AG04450 (cell line): ENCODE measurements around the gene HIVEP3. TPM values are rescaled to one million over a fixed set of nuclear protein-coding genes. Genes with fewer than 3 reads are reported as not detected.
A peak's percentile ranks its signal among the peaks of the same experiment; 100 is the strongest.
"Not testable (repeated sequence)": the region's sequence is repeated elsewhere in the genome, so short reads cannot be mapped to it uniquely, and the experiment has no call there.

ENCODE experiments used
- CTCF ChIA-PET: fragments of 300-600, 350-600 bp; formaldehyde crosslinking; extraction: SDS; loops from one replicate; lab custom pipeline; 2022; ENCODE audit warnings: antibody characterized with exemption, inconsistent platforms; lab: Charles Lee
- POLR2A ChIA-PET: fragments of 350-600 bp; formaldehyde crosslinking; extraction: SDS; loops from one replicate; lab custom pipeline; 2021; ENCODE audit warnings: antibody characterized with exemption, inconsistent platforms; lab: Yijun Ruan, JAX
- DNase-seq: peaks from one replicate; pipeline ENCODE4 v3.0.0-alpha.2; 2011; ENCODE audit warnings: low read depth, low spot score
- H3K27ac ChIP-seq: one replicate; pipeline ENCODE4 v1.5.1; 2012; ENCODE audit warnings: low read depth, low read length, control low read depth
- H3K27me3 ChIP-seq: one replicate; pipeline ENCODE4 v1.6.0; 2012; ENCODE audit warnings: low read length; ENCODE audit not compliant: control insufficient read depth, insufficient read depth
- H3K4me3 ChIP-seq: 2 replicates; pipeline ENCODE4 v1.5.1; 2011; ENCODE audit warnings: mild to moderate bottlenecking, low read depth, low read length, control low read depth
- H3K9me3 ChIP-seq: 2 replicates; pipeline ENCODE4 v1.5.1; 2012; ENCODE audit warnings: low read length; ENCODE audit not compliant: control insufficient read depth, insufficient read depth
- CTCF ChIP-seq: IDR thresholded peaks from 2 replicates; pipeline ENCODE4 v1.5.1; 2011; ENCODE audit warnings: low read depth, low read length, control low read depth, inconsistent platforms
- polyA plus RNA-seq: library from polyadenylated mRNA; depleted of rRNA; stranded (reverse); fragments of >200 nt; gene quantifications from 2 replicates; pipeline ENCODE4 v1.2.3, GENCODE V29; 2011

The HIVEP3 gene
- polyA plus RNA-seq, 1 experiment, result 4.8 TPM

GRCh38 chr1:41698916-41699860 lies 219.5 kb downstream of the HIVEP3 start:
- no peaks in the 10 kb centered on the region for H3K9me3 ChIP-seq
- no peak for TF ChIP-seq CTCF
- DNase-seq, result no peak
- H3K27me3 ChIP-seq, result no peaks in the 10 kb centered on the region
- peak overlapping the region; percentile 11 for H3K27ac ChIP-seq
- CTCF ChIA-PET, result no interaction called here
- no peak overlapping the region for H3K4me3 ChIP-seq
- POLR2A ChIA-PET, result interaction anchor here (0.6 kb wide), 1 partner anchor 126 kb away, joined by 6 read pairs; no protein-coding TSS in a partner anchor

- TF ChIP-seq CTCF, result no peak
- H3K27ac ChIP-seq, result no peak overlapping the region
- no peak overlapping the region for H3K4me3 ChIP-seq
- H3K9me3 ChIP-seq, result no peaks in the 10 kb centered on the region
- no peak for DNase-seq
- ChIA-PET POLR2A (interaction anchor here (0.6 kb wide), 1 partner anchor 155 kb away, joined by 3 read pairs; no protein-coding TSS in a partner anchor), CTCF (no interaction called here)
- H3K27me3 ChIP-seq, result no peaks in the 10 kb centered on the region
Measured at GRCh38 chr1:41696381-41696780, 222.3 kb downstream of the HIVEP3 start.

- ChIA-PET CTCF (interaction anchor here (1.2 kb wide), 1 partner anchor 179 kb away, joined by 3 read pairs; no protein-coding TSS in a partner anchor), POLR2A (interaction anchor here (0.6 kb wide), 1 partner anchor 1093 kb away, joined by 4 read pairs; no protein-coding TSS in a partner anchor)
- no peak overlapping the region for H3K27ac ChIP-seq
- no peaks in the 10 kb centered on the region for H3K27me3 ChIP-seq
- no peak for DNase-seq
- TF ChIP-seq CTCF, result no peak
- no peak overlapping the region for H3K4me3 ChIP-seq
- H3K9me3 ChIP-seq, result no peaks in the 10 kb centered on the region
Measured at GRCh38 chr1:41695118-41695745, 223.5 kb downstream of the HIVEP3 start.

GRCh38 chr1:41691966-41692365 lies 226.8 kb downstream of the HIVEP3 start:
- H3K4me3 ChIP-seq, H3K27ac ChIP-seq, POLR2A ChIA-PET, DNase-seq, H3K27me3 ChIP-seq, H3K9me3 ChIP-seq: not testable (repeated sequence)
- CTCF ChIA-PET, result interaction anchor here (0.6 kb wide), 1 partner anchor 56 kb away, joined by 4 read pairs; no protein-coding TSS in a partner anchor

GRCh38 chr1:41691424-41691823 lies 227.3 kb downstream of the HIVEP3 start:
- H3K27me3 ChIP-seq, result no peaks in the 10 kb centered on the region
- DNase-seq, result no peak
- no peak overlapping the region for H3K27ac ChIP-seq
- ChIA-PET POLR2A (no interaction called here), CTCF (no interaction called here)
- no peak for TF ChIP-seq CTCF
- no peaks in the 10 kb centered on the region for H3K9me3 ChIP-seq
- H3K4me3 ChIP-seq, result no peak overlapping the region
